Measurements from ENCODE around the gene TNNI3K. TPM values are rescaled to one million over a fixed set of nuclear protein-coding genes. Genes with fewer than 3 reads are reported as not detected.

TNNI3K gene
- total RNA-seq, 2 experiments from 2014 or later, result 0.38 TPM; not detected in 1

DNA sequence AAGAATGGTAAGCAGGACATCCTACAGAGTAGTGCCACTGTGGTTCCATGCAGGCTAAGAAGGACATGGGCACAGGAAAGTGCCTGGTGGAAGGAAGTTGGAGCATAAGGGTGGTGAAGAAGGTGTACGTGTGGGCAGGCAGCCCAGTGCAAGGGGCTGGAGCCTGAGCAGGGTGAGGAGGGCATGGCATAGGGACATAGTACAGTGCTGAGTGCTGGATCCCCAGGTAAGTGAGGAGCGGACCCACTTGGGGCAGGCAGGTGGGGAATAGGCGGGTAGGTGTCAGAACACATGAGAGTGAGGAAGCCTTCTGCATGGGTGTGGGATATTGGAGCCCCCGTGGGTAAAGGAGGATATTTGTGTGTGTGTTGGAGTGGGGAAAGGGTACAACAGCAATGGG, 292.9 kb downstream of the TNNI3K start:
- no peaks in the 10 kb centered on the region for H3K4me1 Mint-ChIP-seq (ENCODE audit: low read depth)
- H3K36me3 Mint-ChIP-seq, result no peaks in the 10 kb centered on the region
- no peak overlapping the region for H3K27ac Mint-ChIP-seq
- intact Hi-C loops (cut with micrococcal nuclease), result no loop called here
- DNase-seq, result no peak
- H3K27me3 Mint-ChIP-seq, result peaks cover 2% of the 10 kb centered on the region
- no peaks in the 10 kb centered on the region for H3K9me3 Mint-ChIP-seq
- POLR2A ChIA-PET, result no interaction called here
- CTCF ChIA-PET, result no interaction called here
- H3K4me3 Mint-ChIP-seq, result no peak overlapping the region

DNA sequence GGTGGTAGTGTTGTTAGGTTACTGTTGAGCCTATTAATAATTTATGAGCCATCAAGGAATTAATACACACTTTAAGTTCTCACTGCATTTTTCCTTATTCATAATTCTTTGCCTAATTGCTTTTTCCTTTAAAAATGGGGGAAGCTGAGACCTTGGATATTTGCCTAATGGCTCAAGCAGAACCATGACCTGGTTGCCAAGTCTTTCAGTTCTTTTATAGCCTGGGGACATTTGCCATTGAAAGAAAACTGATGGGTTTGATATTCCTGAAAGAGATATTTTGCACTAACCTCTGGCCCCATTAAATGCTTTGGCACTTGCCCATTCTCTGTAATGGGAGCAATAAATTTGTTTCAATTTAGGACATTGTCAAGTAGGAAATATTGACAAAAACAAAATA, 295.7 kb downstream of the TNNI3K start:
- Mint-ChIP-seq H3K4me1 (ENCODE audit: low read depth) (no peaks in the 10 kb centered on the region), H3K27ac (no peak overlapping the region), H3K27me3 (peaks cover 2% of the 10 kb centered on the region), H3K36me3 (no peaks in the 10 kb centered on the region), H3K9me3 (no peaks in the 10 kb centered on the region), H3K4me3 (no peak overlapping the region)
- intact Hi-C loops (cut with micrococcal nuclease), result no loop called here
- POLR2A ChIA-PET, result no interaction called here
- no peak for DNase-seq
- CTCF ChIA-PET, result no interaction called here

DNA sequence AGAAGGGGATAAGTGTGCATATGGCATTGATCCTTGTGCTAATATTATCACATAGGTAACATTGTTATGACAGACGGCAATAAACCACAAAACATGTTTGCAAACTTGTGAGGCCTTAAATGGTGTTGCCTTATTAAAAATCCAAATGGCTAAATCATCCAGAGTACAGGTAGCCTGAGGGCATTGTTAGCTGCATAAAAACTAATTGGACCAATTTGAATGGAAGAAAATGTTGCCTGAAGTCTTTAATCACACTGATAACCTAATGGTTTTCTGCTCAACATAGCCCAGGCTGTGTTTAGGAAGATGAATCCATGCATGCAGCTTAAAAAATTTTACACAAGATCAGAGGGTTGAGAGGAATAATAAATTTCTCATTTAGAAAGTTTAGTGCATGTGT, 296.6 kb downstream of the TNNI3K start:
- intact Hi-C loops (cut with micrococcal nuclease), result no loop called here
- no peaks in the 10 kb centered on the region for H3K9me3 Mint-ChIP-seq
- no peaks in the 10 kb centered on the region for H3K36me3 Mint-ChIP-seq
- H3K27ac Mint-ChIP-seq, result no peak overlapping the region
- no peaks in the 10 kb centered on the region for H3K4me1 Mint-ChIP-seq (ENCODE audit: low read depth)
- DNase-seq, result no peak
- POLR2A ChIA-PET, result no interaction called here
- peaks cover 2% of the 10 kb centered on the region for H3K27me3 Mint-ChIP-seq
- no peak overlapping the region for H3K4me3 Mint-ChIP-seq
- CTCF ChIA-PET, result no interaction called here

DNA sequence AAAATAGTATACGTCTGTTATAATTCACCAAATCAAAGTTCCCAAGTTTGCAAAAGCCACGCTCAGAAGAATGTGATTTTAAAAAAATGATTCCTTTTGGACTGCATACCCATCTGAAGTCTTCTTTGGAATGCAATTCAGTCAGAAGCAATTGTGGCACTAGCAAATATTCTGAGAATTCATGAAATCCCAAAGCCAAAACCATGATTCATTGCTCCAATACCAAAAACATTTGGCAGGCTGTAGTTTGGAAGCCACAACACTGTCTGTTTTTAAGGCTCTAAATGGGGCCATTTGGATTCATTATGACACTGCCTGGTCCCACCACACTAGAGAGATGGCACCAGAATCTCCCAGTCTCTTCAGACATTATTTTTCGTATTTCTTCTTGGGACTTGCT, 299.1 kb downstream of the TNNI3K start:
- intact Hi-C loops (cut with micrococcal nuclease), result no loop called here
- no peaks in the 10 kb centered on the region for H3K27me3 Mint-ChIP-seq
- no peak for DNase-seq
- H3K4me3 Mint-ChIP-seq, result no peak overlapping the region
- POLR2A ChIA-PET, result no interaction called here
- no peaks in the 10 kb centered on the region for H3K9me3 Mint-ChIP-seq
- H3K27ac Mint-ChIP-seq, result no peak overlapping the region
- H3K4me1 Mint-ChIP-seq (ENCODE audit: low read depth), result no peaks in the 10 kb centered on the region
- CTCF ChIA-PET, result no interaction called here
- H3K36me3 Mint-ChIP-seq, result no peaks in the 10 kb centered on the region

DNA sequence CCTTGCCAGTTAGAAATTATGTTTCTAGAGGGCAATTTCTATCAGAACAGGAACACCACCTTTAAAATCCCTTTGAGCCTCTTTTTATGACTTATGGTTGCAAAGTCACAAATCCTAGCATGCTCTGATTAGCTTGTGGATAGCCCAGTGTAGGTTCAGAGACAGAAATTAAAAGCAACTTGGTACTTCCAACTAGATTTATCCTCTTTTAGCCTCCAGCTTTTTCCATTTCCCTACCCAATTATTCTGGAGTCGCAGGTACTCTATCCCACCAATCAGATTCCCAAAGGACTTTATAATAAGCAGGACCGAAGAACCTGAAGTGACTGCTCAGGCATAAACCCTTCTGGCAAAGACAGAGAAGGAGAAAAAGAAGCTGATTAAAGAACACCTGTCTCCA, 310.6 kb downstream of the TNNI3K start:
- Mint-ChIP-seq H3K27me3 (no peaks in the 10 kb centered on the region), H3K27ac (no peak overlapping the region), H3K4me3 (no peak overlapping the region), H3K4me1 (ENCODE audit: low read depth) (no peaks in the 10 kb centered on the region), H3K9me3 (no peaks in the 10 kb centered on the region), H3K36me3 (no peaks in the 10 kb centered on the region)
- DNase-seq, result no peak
- POLR2A ChIA-PET, result no interaction called here
- intact Hi-C loops (cut with micrococcal nuclease), result no loop called here
- CTCF ChIA-PET, result no interaction called here

DNA sequence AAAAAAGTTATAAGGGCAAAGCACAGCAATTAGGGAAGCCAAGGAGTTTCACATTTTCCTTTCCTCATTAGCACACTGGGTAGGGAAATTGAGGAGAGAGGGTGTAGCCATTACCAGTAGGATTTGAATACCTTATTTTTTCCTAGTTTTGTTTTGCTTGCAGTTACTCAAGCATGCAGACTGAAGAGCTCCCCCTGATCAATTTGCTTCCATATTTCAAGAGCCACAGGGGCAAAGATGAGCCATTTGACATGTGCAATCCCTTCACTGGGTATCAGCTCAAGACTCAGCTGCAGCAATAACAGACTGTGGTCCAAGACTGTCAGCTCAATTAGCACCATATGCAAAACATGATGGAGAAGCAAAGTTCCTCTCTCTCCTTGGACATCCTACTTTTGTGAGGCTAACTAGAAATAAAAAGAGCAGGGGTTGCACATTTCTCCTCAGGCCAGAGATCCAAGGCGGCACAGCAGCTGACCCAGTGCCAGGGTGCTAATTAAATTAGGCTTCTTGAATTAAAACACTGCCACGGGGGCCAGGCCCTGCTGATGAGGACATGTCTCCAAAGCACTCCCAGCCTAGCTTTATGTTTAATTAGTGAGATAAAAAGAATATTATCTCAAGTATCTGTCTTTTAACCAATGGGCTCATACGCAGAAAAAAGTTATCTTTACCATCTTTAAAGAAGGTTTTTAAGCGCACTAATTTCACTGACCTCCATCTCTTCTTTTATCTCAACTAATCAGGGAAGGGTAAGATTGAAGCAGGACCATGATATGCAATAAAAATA, 314.0 kb downstream of the TNNI3K start:
- Mint-ChIP-seq H3K4me1 (ENCODE audit: low read depth) (no peaks in the 10 kb centered on the region), H3K9me3 (no peaks in the 10 kb centered on the region), H3K27ac (no peak overlapping the region), H3K4me3 (no peak overlapping the region), H3K36me3 (no peaks in the 10 kb centered on the region), H3K27me3 (peaks cover 6% of the 10 kb centered on the region)
- intact Hi-C loops (cut with micrococcal nuclease), result no loop called here
- CTCF ChIA-PET, result no interaction called here
- DNase-seq, result no peak
- POLR2A ChIA-PET, result no interaction called here

DNA sequence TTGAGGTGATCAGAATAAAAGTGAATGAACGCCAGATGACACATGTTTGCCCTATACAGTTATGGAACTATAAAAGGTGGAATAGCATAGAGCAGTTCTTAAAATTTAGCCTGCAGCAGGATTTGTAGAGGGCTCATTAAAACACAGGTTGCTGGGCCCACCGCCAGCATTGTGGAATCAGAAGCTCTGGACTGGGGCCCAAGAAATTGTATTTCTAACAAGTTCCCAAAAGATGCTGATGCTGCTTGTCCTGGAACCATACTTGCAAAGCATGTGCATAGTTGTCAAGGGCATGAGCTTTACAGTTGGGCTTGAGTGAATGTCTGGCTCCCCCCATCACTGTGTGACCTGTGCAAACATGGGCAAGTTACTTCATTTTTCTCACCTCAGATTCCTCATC, 314.7 kb downstream of the TNNI3K start:
- CTCF ChIA-PET, result no interaction called here
- H3K36me3 Mint-ChIP-seq, result no peaks in the 10 kb centered on the region

DNA sequence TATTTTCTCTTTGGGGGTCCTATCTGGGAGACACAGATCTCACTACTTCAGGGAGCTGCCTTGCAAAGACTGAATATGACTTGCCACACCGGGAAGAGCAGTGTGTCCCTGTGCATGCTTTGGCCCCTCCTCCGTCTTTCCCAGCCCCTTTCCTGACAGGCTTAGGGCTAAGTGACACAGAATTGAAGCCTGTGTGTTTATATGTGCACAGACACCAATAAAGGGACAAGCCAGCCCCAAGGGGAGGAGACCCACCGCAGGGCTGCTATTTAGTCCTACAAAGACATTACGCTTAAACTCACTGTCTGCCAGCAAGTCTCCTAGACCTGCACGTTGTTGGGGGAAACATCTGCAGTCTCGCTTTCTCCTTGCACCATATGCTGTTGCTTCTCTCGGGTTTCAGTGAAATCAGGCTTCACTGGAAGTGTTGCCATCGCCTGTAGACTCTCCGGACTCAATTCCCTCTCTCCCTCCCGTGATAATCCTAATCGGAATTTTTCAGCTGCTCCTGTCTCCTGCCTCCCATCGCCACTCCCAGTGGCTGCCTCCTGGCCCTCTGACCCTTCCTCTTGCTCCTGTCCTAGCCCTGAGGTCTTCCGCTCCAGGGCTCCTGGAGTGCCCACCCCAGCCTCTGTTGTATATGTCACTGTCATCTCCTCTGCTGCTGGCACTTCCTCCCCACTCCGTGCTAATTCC, 335.8 kb downstream of the TNNI3K start:
- intact Hi-C loops (cut with micrococcal nuclease), result no loop called here
- CTCF ChIA-PET, result no interaction called here
- POLR2A ChIA-PET, result no interaction called here
- H3K4me3 Mint-ChIP-seq, result no peak overlapping the region
- H3K27me3 Mint-ChIP-seq, result peaks cover 3% of the 10 kb centered on the region
- no peaks in the 10 kb centered on the region for H3K4me1 Mint-ChIP-seq (ENCODE audit: low read depth)
- DNase-seq, result no peak
- H3K36me3 Mint-ChIP-seq, result no peaks in the 10 kb centered on the region
- H3K9me3 Mint-ChIP-seq, result no peaks in the 10 kb centered on the region
- no peak overlapping the region for H3K27ac Mint-ChIP-seq

More for the DNA sequence above, 314.7 kb downstream of the TNNI3K start:
- Mint-ChIP-seq H3K4me1 (ENCODE audit: low read depth) (no peaks in the 10 kb centered on the region), H3K27ac (no peak overlapping the region), H3K4me3 (no peak overlapping the region), H3K9me3 (no peaks in the 10 kb centered on the region), H3K27me3 (peaks cover 6% of the 10 kb centered on the region)
- DNase-seq, result no peak
- POLR2A ChIA-PET, result no interaction called here
- intact Hi-C loops (cut with micrococcal nuclease), result no loop called here

DNA sequence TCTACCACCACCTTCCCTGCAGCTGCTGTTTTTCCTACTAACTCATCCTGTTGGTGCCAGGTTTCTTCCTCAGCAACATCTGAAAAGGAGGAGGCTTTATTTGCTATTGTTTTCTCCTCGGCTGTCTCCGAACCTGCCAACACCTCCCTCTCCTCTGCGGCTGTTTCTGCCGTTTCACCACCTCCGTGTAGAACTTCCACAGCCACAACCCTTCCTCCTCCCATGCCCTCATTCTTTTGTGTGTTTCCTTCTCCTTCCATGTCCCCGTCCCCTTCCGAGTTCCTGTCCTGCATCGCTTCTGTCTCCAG, 336.3 kb downstream of the TNNI3K start:
- intact Hi-C loops (cut with micrococcal nuclease), result no loop called here

DNA sequence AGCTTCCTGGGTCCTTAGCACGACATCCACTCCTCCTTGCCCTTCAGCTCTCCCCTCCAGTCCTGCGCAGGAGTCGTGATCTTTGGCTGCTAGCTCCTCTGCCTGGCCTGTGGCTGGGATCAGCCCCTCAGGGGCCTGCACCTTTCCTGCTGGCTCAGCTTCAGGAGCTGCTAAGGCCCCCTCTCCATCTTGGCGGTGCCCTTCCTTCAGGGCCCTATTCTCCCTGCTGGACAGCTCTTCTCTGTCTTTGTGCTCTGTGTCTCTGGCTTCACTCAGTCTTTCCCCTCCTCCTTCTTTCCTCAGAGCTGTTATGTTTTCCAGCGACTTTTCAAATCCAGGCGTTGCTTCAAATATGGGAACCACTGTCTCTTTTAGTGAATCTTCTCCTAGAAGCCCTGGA, 336.7 kb downstream of the TNNI3K start:
- ChIA-PET CTCF (no interaction called here), POLR2A (no interaction called here)
- Mint-ChIP-seq H3K4me3 (no peak overlapping the region), H3K27ac (no peak overlapping the region), H3K27me3 (peaks cover 3% of the 10 kb centered on the region), H3K36me3 (no peaks in the 10 kb centered on the region), H3K4me1 (ENCODE audit: low read depth) (no peaks in the 10 kb centered on the region), H3K9me3 (no peaks in the 10 kb centered on the region)
- no peak for DNase-seq
- intact Hi-C loops (cut with micrococcal nuclease), result no loop called here

More for the DNA sequence above, 336.3 kb downstream of the TNNI3K start:
- peaks cover 3% of the 10 kb centered on the region for H3K27me3 Mint-ChIP-seq
- DNase-seq, result no peak
- POLR2A ChIA-PET, result no interaction called here
- CTCF ChIA-PET, result no interaction called here
- no peak overlapping the region for H3K4me3 Mint-ChIP-seq
- H3K4me1 Mint-ChIP-seq (ENCODE audit: low read depth), result no peaks in the 10 kb centered on the region
- no peaks in the 10 kb centered on the region for H3K9me3 Mint-ChIP-seq
- no peaks in the 10 kb centered on the region for H3K36me3 Mint-ChIP-seq
- no peak overlapping the region for H3K27ac Mint-ChIP-seq

DNA sequence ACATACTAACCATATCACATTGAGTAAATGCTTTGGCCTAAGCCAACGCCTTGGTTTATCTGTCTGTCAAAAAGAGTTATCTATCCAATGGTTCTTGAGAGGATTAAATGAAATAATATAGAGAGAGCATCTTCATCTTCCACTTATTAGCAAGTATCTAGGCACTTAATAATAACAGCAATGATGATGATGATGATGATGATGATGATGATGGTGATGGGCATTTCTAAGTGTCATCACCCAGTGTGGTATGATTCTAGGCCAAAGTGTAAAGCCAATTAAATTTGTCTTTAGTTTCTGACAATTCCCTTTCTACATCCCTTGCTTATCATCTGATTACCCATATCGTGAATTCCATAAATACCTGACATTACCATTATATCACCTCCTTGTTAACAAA, 342.9 kb downstream of the TNNI3K start:
- no peak overlapping the region for H3K27ac Mint-ChIP-seq
- no peaks in the 10 kb centered on the region for H3K4me1 Mint-ChIP-seq (ENCODE audit: low read depth)
- intact Hi-C loops (cut with micrococcal nuclease), result no loop called here
- H3K4me3 Mint-ChIP-seq, result no peak overlapping the region
- H3K36me3 Mint-ChIP-seq, result no peaks in the 10 kb centered on the region
- H3K9me3 Mint-ChIP-seq, result no peaks in the 10 kb centered on the region
- DNase-seq, result no peak
- peaks cover 6% of the 10 kb centered on the region for H3K27me3 Mint-ChIP-seq
- POLR2A ChIA-PET, result no interaction called here
- CTCF ChIA-PET, result no interaction called here

DNA sequence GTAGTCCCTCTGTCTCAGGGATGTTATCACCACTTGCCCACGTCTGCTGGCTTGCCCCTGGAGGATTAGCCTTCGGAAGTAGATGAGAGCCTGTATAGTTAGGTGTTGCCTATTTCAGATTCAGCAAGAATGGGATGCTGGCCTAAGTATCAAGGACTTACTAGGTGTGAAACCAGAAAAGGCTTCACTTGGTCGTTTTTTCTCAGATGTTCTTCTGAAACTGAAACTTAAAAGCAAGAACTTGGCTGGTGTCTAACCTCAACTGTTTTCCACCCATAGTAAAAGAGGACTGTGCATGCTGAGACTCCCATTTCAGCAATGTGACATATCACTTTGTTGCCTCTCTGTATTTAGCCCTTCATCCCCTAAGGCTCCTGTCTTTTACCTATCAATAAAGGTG, 344.2 kb downstream of the TNNI3K start:
- H3K9me3 Mint-ChIP-seq, result no peaks in the 10 kb centered on the region

DNA sequence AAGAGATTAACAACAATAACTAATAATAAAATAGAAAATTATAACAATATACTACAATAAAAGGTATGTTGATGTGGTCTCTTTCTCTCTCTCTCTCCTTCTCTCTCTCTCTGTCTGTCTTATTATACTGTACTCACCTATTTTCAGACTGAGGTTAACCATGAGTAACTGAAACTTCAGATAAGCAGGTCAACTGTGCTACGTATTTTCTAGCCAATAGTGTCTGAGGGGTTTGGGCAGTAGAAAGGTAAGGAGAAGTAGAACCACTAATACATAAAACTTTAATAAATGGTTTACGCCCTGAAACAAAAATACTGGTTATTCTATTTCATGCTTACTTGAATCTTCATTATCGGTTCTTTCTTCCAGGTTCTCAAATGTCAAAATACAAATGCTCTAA, 348.2 kb downstream of the TNNI3K start:
- H3K4me1 Mint-ChIP-seq (ENCODE audit: low read depth), result peaks cover 4% of the 10 kb centered on the region
- intact Hi-C loops (cut with micrococcal nuclease), result no loop called here
- no peaks in the 10 kb centered on the region for H3K36me3 Mint-ChIP-seq
- no peaks in the 10 kb centered on the region for H3K9me3 Mint-ChIP-seq
- ChIA-PET POLR2A (no interaction called here), CTCF (interaction anchor here (0.7 kb wide), 1 partner anchor 178 kb away, joined by 3 read pairs; no protein-coding TSS in a partner anchor)
- peaks cover 7% of the 10 kb centered on the region for H3K27me3 Mint-ChIP-seq
- H3K4me3 Mint-ChIP-seq, result no peak overlapping the region
- H3K27ac Mint-ChIP-seq, result no peak overlapping the region
- no peak for DNase-seq

More for the DNA sequence above, 344.2 kb downstream of the TNNI3K start:
- H3K27ac Mint-ChIP-seq, result no peak overlapping the region
- no peaks in the 10 kb centered on the region for H3K36me3 Mint-ChIP-seq
- no peak for DNase-seq
- H3K4me1 Mint-ChIP-seq (ENCODE audit: low read depth), result no peaks in the 10 kb centered on the region
- H3K27me3 Mint-ChIP-seq, result peaks cover 9% of the 10 kb centered on the region
- CTCF ChIA-PET, result no interaction called here
- POLR2A ChIA-PET, result no interaction called here
- H3K4me3 Mint-ChIP-seq, result no peak overlapping the region
- intact Hi-C loops (cut with micrococcal nuclease), result no loop called here
